Gastrocnemius medialis (tissue), 4 donors: ENCODE measurements around the gene GPR3. TPM values are rescaled to one million over a fixed set of nuclear protein-coding genes. Genes with fewer than 3 reads are reported as not detected.

Experiments
- ATAC-seq, 2 donors: fragments of 150-250 bp; one replicate each; pipeline ENCODE4 v1.9.1; 2016
- DNase-seq, 2 donors: peaks; one replicate each; pipeline ENCODE4 v3.0.0-alpha.2; 2019
- H3K27ac ChIP-seq, 4 donors: fragments of 200-600 bp; sonication (generic); 1 replicate in 1 of 4; 2 replicates in 3 of 4; pipeline ENCODE4 v1.5.1; 2016 to 2018; ENCODE audit warnings: mild to moderate bottlenecking in 2 of 4, moderate library complexity in 1 of 4
- H3K27me3 ChIP-seq, 3 donors: fragments of 200-600 bp; sonication (generic) in 2 of 3; 1 replicate in 1 of 3; 2 replicates in 2 of 3; pipeline versions ENCODE4 v1.5.1 to v1.6.0; 2016 to 2019; ENCODE audit warnings: mild to moderate bottlenecking in 1 of 3, moderate library complexity in 1 of 3
- H3K36me3 ChIP-seq, 2 donors: fragments of 200-600 bp; sonication (generic) in 1 of 2; one replicate each; pipeline ENCODE4 v1.5.1; 2017 to 2018
- H3K4me1 ChIP-seq, 2 donors: fragments of 200-600 bp; sonication (generic) in 1 of 2; one replicate each; pipeline ENCODE4 v1.5.1; 2016 to 2017; ENCODE audit warnings: mild to moderate bottlenecking in 2 of 2
- H3K4me3 ChIP-seq, 4 donors: fragments of 200-600 bp; sonication (generic) in 3 of 4; 1 replicate in 1 of 4; 2 replicates in 3 of 4; pipeline ENCODE4 v1.5.1; 2016 to 2019; ENCODE audit warnings: mild to moderate bottlenecking in 2 of 4
- H3K9me3 ChIP-seq, 3 donors: fragments of 200-600 bp; sonication (generic) in 2 of 3; 1 replicate in 1 of 3; 2 replicates in 2 of 3; pipeline ENCODE4 v1.5.1; 2016 to 2019
- CTCF ChIP-seq, 5 experiments: fragments of 450-650 bp in 3 of 5; fragments of 200-600 bp in 2 of 5; sonication (generic) in 2 of 5; IDR thresholded peaks in 4 of 5; conservative IDR thresholded peaks in 1 of 5; 1 replicate in 4 of 5; 2 replicates in 1 of 5; pipeline ENCODE4 v1.5.1; 2016 to 2019; ENCODE audit warnings: antibody characterized with exemption in 5 of 5, mild to moderate bottlenecking in 3 of 5, moderate library complexity in 3 of 5
- POLR2A ChIP-seq, 2 donors: fragments of 450-650 bp; IDR thresholded peaks; one replicate each; pipeline ENCODE4 v1.6.1; 2017; ENCODE audit warnings: antibody characterized with exemption in 2 of 2, mild to moderate bottlenecking in 2 of 2, moderate library complexity in 2 of 2
- in situ Hi-C, 4 donors: fragments of 200-750 bp; cut with MboI; loops; one replicate each; pipeline versions ENCODE4 v1.15.0 to v1.8.0; 2017; ENCODE audit warnings: low sequenced_read_pairs in 4 of 4
- intact Hi-C: fragments of 100-400 bp; cut with DNase I; formaldehyde crosslinking; loops from one replicate; pipeline ENCODE4 v1.15.1; 2023; ENCODE audit warnings: low total_unique reads
- total RNA-seq, 4 donors: library from RNA; depleted of rRNA; stranded (reverse); fragments of >200 nt; gene quantifications; one replicate each; pipeline versions ENCODE4 v1.1.0 to v1.2.3, GENCODE V29; 2016

GPR3 gene
- total RNA-seq, 4 donors from 2014 or later, result 0.23 to 0.51 (median 0.35) TPM; not detected in 1

- peaks cover 12 to 19% of the 10 kb centered on the region in 2 donors for H3K4me1 ChIP-seq
- peak overlapping the region; percentile 21 to 67 (median 55) for H3K27ac ChIP-seq
- ATAC-seq, result no peak
- TF ChIP-seq POLR2A (IDR thresholded peaks at IDR 0.05), result peak in 1 of 2 donors; percentile 33
- TF ChIP-seq CTCF (IDR thresholded peaks at IDR 0.05 in 4 of 5, conservative IDR thresholded peaks at IDR 0.05 in 1 of 5), result no peak
- H3K4me3 ChIP-seq, result peak overlapping the region; percentile 50 to 65 (median 54)
- no peak for DNase-seq
- intact Hi-C loops (loop anchor here (1.0 to 2.0 kb wide), 2 partner anchors 26 to 271 kb away; no protein-coding TSS in a partner anchor), in situ Hi-C loops (loop anchor here (5.0 to 10.0 kb wide), 5 partner anchors 34 to 273 kb away; partner anchors contain the start of gene AHDC1 (in 2 of the 4))
- H3K27me3 ChIP-seq, result no peaks in the 10 kb centered on the region
- H3K36me3 ChIP-seq, result no peaks in the 10 kb centered on the region
- H3K9me3 ChIP-seq, result no peaks in the 10 kb centered on the region
These were observed 819 bp upstream of the GPR3 start for GRCh38 chr1:27391511-27392095.

GRCh38 chr1:27392778-27393635, 585 bp downstream of the GPR3 start:
- DNase-seq (no peak), ATAC-seq (no peak)
- Histone ChIP-seq H3K27ac (peak overlapping the region in 3 of 4 donors; percentile 57 to 66 (median 61)), H3K36me3 (no peaks in the 10 kb centered on the region), H3K9me3 (no peaks in the 10 kb centered on the region), H3K27me3 (no peaks in the 10 kb centered on the region), H3K4me1 (peaks cover 17 to 23% of the 10 kb centered on the region in 2 donors), H3K4me3 (peak overlapping the region; percentile 50 to 65 (median 54))
- in situ Hi-C loops (loop anchor here (5.0 to 10.0 kb wide), 5 partner anchors 36 to 272 kb away; partner anchors contain the start of gene AHDC1 (in 2 of the 4)), intact Hi-C loops (loop anchor here (1.0 to 2.0 kb wide), 2 partner anchors 28 to 270 kb away; no protein-coding TSS in a partner anchor)
- TF ChIP-seq CTCF (IDR thresholded peaks at IDR 0.05 in 4 of 5, conservative IDR thresholded peaks at IDR 0.05 in 1 of 5) (no peak), POLR2A (IDR thresholded peaks at IDR 0.05) (no peak)

- peaks cover 17 to 20% of the 10 kb centered on the region in 2 donors for H3K4me1 ChIP-seq
- H3K36me3 ChIP-seq, result no peaks in the 10 kb centered on the region
- H3K4me3 ChIP-seq, result no peak overlapping the region
- H3K9me3 ChIP-seq, result no peaks in the 10 kb centered on the region
- H3K27me3 ChIP-seq, result no peaks in the 10 kb centered on the region
- H3K27ac ChIP-seq, result no peak overlapping the region
- in situ Hi-C loops (loop anchor here (5.0 to 10.0 kb wide), 5 partner anchors 36 to 271 kb away; partner anchors contain the start of gene AHDC1 (in 2 of the 4)), intact Hi-C loops (loop anchor here (2.0 kb wide), 2 partner anchors 213 to 269 kb away; no protein-coding TSS in a partner anchor)
- DNase-seq (no peak), ATAC-seq (no peak)
- TF ChIP-seq CTCF (IDR thresholded peaks at IDR 0.05 in 4 of 5, conservative IDR thresholded peaks at IDR 0.05 in 1 of 5) (no peak), POLR2A (IDR thresholded peaks at IDR 0.05) (no peak)
These were observed 1.3 kb downstream of the GPR3 start for GRCh38 chr1:27393641-27394281.

- TF ChIP-seq CTCF (IDR thresholded peaks at IDR 0.05 in 4 of 5, conservative IDR thresholded peaks at IDR 0.05 in 1 of 5) (no peak), POLR2A (IDR thresholded peaks at IDR 0.05) (no peak)
- no peak for ATAC-seq
- intact Hi-C loops (loop anchor here (2.0 kb wide), 1 partner anchor 213 kb away; no protein-coding TSS in a partner anchor), in situ Hi-C loops (loop anchor here (5.0 to 10.0 kb wide), 5 partner anchors 37 to 271 kb away; partner anchors contain the start of gene AHDC1 (in 2 of the 4))
- H3K27me3 ChIP-seq, result no peaks in the 10 kb centered on the region
- H3K27ac ChIP-seq, result no peak overlapping the region
- H3K36me3 ChIP-seq, result no peaks in the 10 kb centered on the region
- no peak for DNase-seq
- peaks cover 17 to 19% of the 10 kb centered on the region in 2 donors for H3K4me1 ChIP-seq
- no peak overlapping the region for H3K4me3 ChIP-seq
- H3K9me3 ChIP-seq, result no peaks in the 10 kb centered on the region
These were observed 1.8 kb downstream of the GPR3 start for GRCh38 chr1:27394282-27394658.
